Thoracic aorta endothelial cell (primary cell): Measurements from ENCODE around the gene GGTA1. TPM values are rescaled to one million over a fixed set of nuclear protein-coding genes. Genes with fewer than 3 reads are reported as not detected.

Experiments
- total RNA-seq: library from RNA; depleted of rRNA; stranded (reverse); fragments of >200 nt; gene quantifications from 2 replicates; pipeline ENCODE4 v1.2.3, GENCODE V29; 2012

The GGTA1 gene
- total RNA-seq: 0.27 and 0.29 TPM in 2 replicates

GRCh38 chr9:121499427-121500164 is at the start of gene GGTA1:
GGTA1 (minus strand) TSS chr9:121499844; CDS start chr9:121467922, 31,922 bp downstream.

Other genes with a start within 250 kb of the GGTA1 start
- 146 and 150 TPM in 2 replicates for gene GSN, start 231.7 kb downstream of the GGTA1 start, total RNA-seq
- 276 and 352 TPM in 2 replicates for gene STOM, start 129.6 kb downstream of the GGTA1 start, total RNA-seq
- 25.0 and 35.2 TPM in 2 replicates for gene DAB2IP, start 151.8 kb upstream of the GGTA1 start, total RNA-seq